HepG2 (cell line): ENCODE results near the gene SKIDA1. TPM values are rescaled to one million over a fixed set of nuclear protein-coding genes. Genes with fewer than 3 reads are reported as not detected.

ENCODE experiments used
- CTCF ChIP-seq: sonication (generic); formaldehyde crosslinking; IDR thresholded peaks from 2 replicates; pipeline ENCODE4 v1.5.0; 2020; ENCODE audit warnings: mild to moderate bottlenecking, missing genetic modification reagents, moderate library complexity
- EP300 ChIP-seq, 3 experiments: sonication (generic) in 1 of 3; formaldehyde crosslinking in 1 of 3; IDR thresholded peaks; 2 replicates each; pipeline versions ENCODE4 v1.5.1 to v1.6.1; 2011 to 2020; ENCODE audit warnings: low read depth in 2 of 3, low read length in 2 of 3, borderline replicate concordance in 1 of 3, improper control_type of control experiment in 1 of 3, mild to moderate bottlenecking in 1 of 3, missing genetic modification reagents in 1 of 3, moderate library complexity in 1 of 3
- ETV6 ChIP-seq: sonication (generic); formaldehyde crosslinking; conservative IDR thresholded peaks from 2 replicates; pipeline ENCODE4 v1.4.0; 2020; ENCODE audit warnings: missing genetic modification reagents
- HIVEP1 ChIP-seq: sonication (generic); formaldehyde crosslinking; IDR thresholded peaks from 2 replicates; pipeline ENCODE4 v1.4.0; 2020; ENCODE audit warnings: mild to moderate bottlenecking, missing genetic modification reagents
- HOXD1 ChIP-seq: sonication (generic); formaldehyde crosslinking; IDR thresholded peaks from 2 replicates; pipeline ENCODE4 v1.5.0; 2020; ENCODE audit warnings: missing genetic modification reagents
- JUNB ChIP-seq: sonication (generic); formaldehyde crosslinking; IDR thresholded peaks from 2 replicates; pipeline ENCODE4 v1.8.0; 2022; ENCODE audit warnings: missing genetic modification reagents, mild to moderate bottlenecking, borderline replicate concordance
- MXD3 ChIP-seq: IDR thresholded peaks from 2 replicates; pipeline ENCODE4 v1.6.1; 2016; ENCODE audit warnings: mild to moderate bottlenecking, missing biosample characterization, missing genetic modification reagents
- RFX3 ChIP-seq: IDR thresholded peaks from 2 replicates; pipeline ENCODE4 v1.6.1; 2016; ENCODE audit warnings: missing biosample characterization, missing genetic modification reagents
- TOPORS ChIP-seq: sonication (generic); formaldehyde crosslinking; IDR thresholded peaks from 2 replicates; pipeline ENCODE4 v1.8.0; 2023; ENCODE audit warnings: mild to moderate bottlenecking, missing genetic modification reagents
- ZC3H4 ChIP-seq: sonication (generic); formaldehyde crosslinking; IDR thresholded peaks from 2 replicates; pipeline ENCODE4 v1.4.0; 2020; ENCODE audit warnings: missing genetic modification reagents, borderline replicate concordance
- ZNF264 ChIP-seq: sonication (generic); formaldehyde crosslinking; IDR thresholded peaks from 2 replicates; pipeline ENCODE4 v1.4.0; 2020; ENCODE audit warnings: missing genetic modification reagents
- ZNF687 ChIP-seq: sonication (generic); formaldehyde crosslinking; IDR thresholded peaks from 2 replicates; pipeline ENCODE4 v1.5.1; 2020; ENCODE audit warnings: mild to moderate bottlenecking, missing genetic modification reagents, moderate library complexity
- polyA plus RNA-seq, 8 experiments: library from polyadenylated mRNA; depleted of rRNA in 3 of 8; stranded (reverse) in 7 of 8; unstranded in 1 of 8; fragments of >200 nt; fragmentation: Illumina TruSeq in 4 of 8; extraction: Trizol in 4 of 8; gene quantifications; 2 replicates each; pipeline versions ENCODE4 v1.2.1 to v1.2.3, GENCODE V29; 2011 to 2016; ENCODE audit warnings: low read depth in 4 of 8, missing spikeins in 1 of 8, mixed read lengths in 1 of 8; ENCODE audit not compliant: insufficient read depth in 1 of 8
- total RNA-seq, 5 experiments: library from RNA; depleted of rRNA; stranded (reverse); fragments of >200 nt; fragmentation: Illumina TruSeq; extraction: Trizol; gene quantifications; 2 replicates each; pipeline ENCODE4 v1.2.3, GENCODE V29; 2016; ENCODE audit warnings: low read depth in 1 of 5
- TF ChIP-seq, protein P1 (sequence below): sonication (generic); formaldehyde crosslinking; IDR thresholded peaks from 2 replicates; pipeline ENCODE4 v1.5.1; 2020; ENCODE audit warnings: mild to moderate bottlenecking, missing genetic modification reagents, borderline replicate concordance
- TF ChIP-seq, protein P2 (sequence below): IDR thresholded peaks from 2 replicates; pipeline ENCODE4 v1.6.1; 2018; ENCODE audit warnings: missing genetic modification reagents

SKIDA1 gene
- total and polyA plus RNA-seq, 2 of the 13 experiments (the other 11 are each of a cell fraction or from before 2014, with no cell fraction given), result 0.73 to 1.5 TPM

DNA sequence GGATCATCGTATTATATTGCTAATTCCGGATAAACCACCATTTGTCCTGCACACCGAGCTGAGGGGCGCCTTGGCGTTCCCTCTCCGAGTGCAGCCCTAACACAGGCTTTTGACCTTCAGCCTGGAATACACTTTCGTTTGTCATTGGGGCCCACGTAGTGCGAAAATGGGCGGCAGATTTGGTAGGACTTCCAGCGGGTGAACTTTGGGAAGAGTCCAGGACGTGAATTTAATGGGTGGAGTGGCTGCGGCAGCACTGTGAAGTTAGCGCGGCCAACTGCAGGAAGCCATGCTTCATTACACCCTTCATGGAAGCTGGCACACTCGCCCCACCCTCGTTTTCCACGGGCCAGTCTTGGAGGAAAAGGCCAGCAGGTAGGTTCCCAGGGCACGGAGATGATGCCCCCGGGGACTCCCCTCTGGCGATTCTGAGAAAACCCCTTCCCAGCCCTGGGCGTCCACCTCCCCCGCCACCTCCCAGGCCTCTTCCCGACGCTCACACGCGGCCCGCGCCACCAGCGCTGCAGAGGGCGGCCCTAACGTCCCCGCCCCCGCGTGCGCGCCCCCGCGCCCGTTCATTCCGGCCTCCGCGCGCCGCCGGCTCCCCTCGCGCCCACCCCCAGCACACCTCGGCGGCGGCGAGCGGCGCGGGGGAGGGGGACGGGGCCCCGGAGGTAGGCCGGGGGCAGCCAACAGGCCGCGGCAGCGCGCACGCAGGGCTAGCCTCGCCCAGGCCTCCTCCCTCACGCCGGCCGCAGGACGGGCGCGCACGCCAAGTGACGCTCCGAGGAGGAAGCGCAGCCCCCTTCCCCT lies 8.2 kb upstream of the SKIDA1 start, which contains the start of gene MLLT10 (continued):
- TF ChIP-seq ZNF687 (CRISPR knock-in tag) (peak; percentile 94), EP300 (IDR thresholded peaks at IDR 0.05; ENCODE audit: low read depth in 2 of 2, low read length in 2 of 2) (peak; percentile 17 to 60; a peak in 1 of 4 replicates), EP300 (CRISPR knock-in tag; IDR thresholded peaks at IDR 0.05; ENCODE audit: borderline replicate concordance) (0 out of 2 replicates have a peak, but pooled peaks have one; percentile 43), MXD3 (CRISPR knock-in tag) (peak; percentile 86), JUNB (no peak), ZNF264 (CRISPR knock-in tag) (peak; percentile 76), TOPORS (CRISPR knock-in tag) (peak; percentile 79; the same call in 1 of the 2 replicates), RFX3 (CRISPR knock-in tag) (no peak), HOXD1 (CRISPR knock-in tag) (no peak; the same call in 1 of the 2 replicates), HIVEP1 (peak; percentile 95), CTCF (CRISPR knock-in tag) (peak; percentile 33), ZC3H4 (CRISPR knock-in tag) (peak; percentile 95), ETV6 (CRISPR knock-in tag) (no peak; the same call in 1 of the 2 replicates)
- TF ChIP-seq, protein P1, sequence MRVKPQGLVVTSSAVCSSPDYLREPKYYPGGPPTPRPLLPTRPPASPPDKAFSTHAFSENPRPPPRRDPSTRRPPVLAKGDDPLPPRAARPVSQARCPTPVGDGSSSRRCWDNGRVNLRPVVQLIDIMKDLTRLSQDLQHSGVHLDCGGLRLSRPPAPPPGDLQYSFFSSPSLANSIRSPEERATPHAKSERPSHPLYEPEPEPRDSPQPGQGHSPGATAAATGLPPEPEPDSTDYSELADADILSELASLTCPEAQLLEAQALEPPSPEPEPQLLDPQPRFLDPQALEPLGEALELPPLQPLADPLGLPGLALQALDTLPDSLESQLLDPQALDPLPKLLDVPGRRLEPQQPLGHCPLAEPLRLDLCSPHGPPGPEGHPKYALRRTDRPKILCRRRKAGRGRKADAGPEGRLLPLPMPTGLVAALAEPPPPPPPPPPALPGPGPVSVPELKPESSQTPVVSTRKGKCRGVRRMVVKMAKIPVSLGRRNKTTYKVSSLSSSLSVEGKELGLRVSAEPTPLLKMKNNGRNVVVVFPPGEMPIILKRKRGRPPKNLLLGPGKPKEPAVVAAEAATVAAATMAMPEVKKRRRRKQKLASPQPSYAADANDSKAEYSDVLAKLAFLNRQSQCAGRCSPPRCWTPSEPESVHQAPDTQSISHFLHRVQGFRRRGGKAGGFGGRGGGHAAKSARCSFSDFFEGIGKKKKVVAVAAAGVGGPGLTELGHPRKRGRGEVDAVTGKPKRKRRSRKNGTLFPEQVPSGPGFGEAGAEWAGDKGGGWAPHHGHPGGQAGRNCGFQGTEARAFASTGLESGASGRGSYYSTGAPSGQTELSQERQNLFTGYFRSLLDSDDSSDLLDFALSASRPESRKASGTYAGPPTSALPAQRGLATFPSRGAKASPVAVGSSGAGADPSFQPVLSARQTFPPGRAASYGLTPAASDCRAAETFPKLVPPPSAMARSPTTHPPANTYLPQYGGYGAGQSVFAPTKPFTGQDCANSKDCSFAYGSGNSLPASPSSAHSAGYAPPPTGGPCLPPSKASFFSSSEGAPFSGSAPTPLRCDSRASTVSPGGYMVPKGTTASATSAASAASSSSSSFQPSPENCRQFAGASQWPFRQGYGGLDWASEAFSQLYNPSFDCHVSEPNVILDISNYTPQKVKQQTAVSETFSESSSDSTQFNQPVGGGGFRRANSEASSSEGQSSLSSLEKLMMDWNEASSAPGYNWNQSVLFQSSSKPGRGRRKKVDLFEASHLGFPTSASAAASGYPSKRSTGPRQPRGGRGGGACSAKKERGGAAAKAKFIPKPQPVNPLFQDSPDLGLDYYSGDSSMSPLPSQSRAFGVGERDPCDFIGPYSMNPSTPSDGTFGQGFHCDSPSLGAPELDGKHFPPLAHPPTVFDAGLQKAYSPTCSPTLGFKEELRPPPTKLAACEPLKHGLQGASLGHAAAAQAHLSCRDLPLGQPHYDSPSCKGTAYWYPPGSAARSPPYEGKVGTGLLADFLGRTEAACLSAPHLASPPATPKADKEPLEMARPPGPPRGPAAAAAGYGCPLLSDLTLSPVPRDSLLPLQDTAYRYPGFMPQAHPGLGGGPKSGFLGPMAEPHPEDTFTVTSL (CRISPR knock-in tag), result no peak; the same call in 1 of the 2 replicates
- TF ChIP-seq, protein P2, sequence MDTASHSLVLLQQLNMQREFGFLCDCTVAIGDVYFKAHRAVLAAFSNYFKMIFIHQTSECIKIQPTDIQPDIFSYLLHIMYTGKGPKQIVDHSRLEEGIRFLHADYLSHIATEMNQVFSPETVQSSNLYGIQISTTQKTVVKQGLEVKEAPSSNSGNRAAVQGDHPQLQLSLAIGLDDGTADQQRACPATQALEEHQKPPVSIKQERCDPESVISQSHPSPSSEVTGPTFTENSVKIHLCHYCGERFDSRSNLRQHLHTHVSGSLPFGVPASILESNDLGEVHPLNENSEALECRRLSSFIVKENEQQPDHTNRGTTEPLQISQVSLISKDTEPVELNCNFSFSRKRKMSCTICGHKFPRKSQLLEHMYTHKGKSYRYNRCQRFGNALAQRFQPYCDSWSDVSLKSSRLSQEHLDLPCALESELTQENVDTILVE (CRISPR knock-in tag), result peak; percentile 94; the same call in 1 of the 2 replicates
